HepG2 (cell line): ENCODE results near the gene GART. TPM values are rescaled to one million over a fixed set of nuclear protein-coding genes. Genes with fewer than 3 reads are reported as not detected.

ENCODE experiments used
- ATAD3A ChIP-seq: sonication (generic); formaldehyde crosslinking; IDR thresholded peaks from 2 replicates; pipeline ENCODE4 v1.4.0; 2020; ENCODE audit warnings: missing genetic modification reagents
- ATF7-NPFF ChIP-seq: sonication (generic); formaldehyde crosslinking; IDR thresholded peaks from 2 replicates; pipeline ENCODE4 v1.8.1; 2023; ENCODE audit warnings: mild to moderate bottlenecking, low read depth, missing genetic modification reagents, moderate library complexity
- ELK4 ChIP-seq: sonication (generic); formaldehyde crosslinking; IDR thresholded peaks from 2 replicates; pipeline ENCODE4 v1.9.0; 2021; ENCODE audit warnings: missing genetic modification reagents, borderline replicate concordance
- HNRNPLL ChIP-seq: fragments of 200-400 bp; formaldehyde crosslinking; IDR thresholded peaks from 2 replicates; pipeline ENCODE4 v1.6.1; 2017; ENCODE audit warnings: mild to moderate bottlenecking, low read depth, low read length; ENCODE audit not compliant: poor library complexity, severe bottlenecking
- KLF15 ChIP-seq: sonication (generic); formaldehyde crosslinking; IDR thresholded peaks from 2 replicates; pipeline ENCODE4 v1.8.1; 2023; ENCODE audit warnings: borderline replicate concordance, mild to moderate bottlenecking, inconsistent platforms, missing genetic modification reagents, mixed read lengths
- MBNL3 ChIP-seq: fragments of 250-450 bp; sonication (Bioruptor Pico); conservative IDR thresholded peaks from 2 replicates; pipeline ENCODE4 v1.8.0; 2022; ENCODE audit warnings: mild to moderate bottlenecking, inconsistent platforms
- MED8 ChIP-seq: sonication (generic); formaldehyde crosslinking; IDR thresholded peaks from 2 replicates; pipeline ENCODE4 v1.8.1; 2023; ENCODE audit warnings: mild to moderate bottlenecking, missing genetic modification reagents; ENCODE audit not compliant: insufficient replicate concordance
- MLLT10 ChIP-seq: sonication (generic); formaldehyde crosslinking; IDR thresholded peaks from 2 replicates; pipeline ENCODE4 v1.4.0; 2020; ENCODE audit warnings: missing genetic modification reagents
- MXI1 ChIP-seq: IDR thresholded peaks from 3 replicates; pipeline ENCODE4 v1.6.1; 2012; ENCODE audit warnings: low read depth, low read length, inconsistent platforms, borderline replicate concordance
- MYC ChIP-seq: sonication (generic); formaldehyde crosslinking; IDR thresholded peaks from 2 replicates; pipeline ENCODE4 v1.9.0; 2021; ENCODE audit warnings: missing genetic modification reagents, borderline replicate concordance
- PBX3 ChIP-seq: sonication (generic); formaldehyde crosslinking; IDR thresholded peaks from 2 replicates; pipeline ENCODE4 v1.8.1; 2023; ENCODE audit warnings: missing genetic modification reagents, inconsistent platforms, borderline replicate concordance
- RBAK ChIP-seq: sonication (generic); formaldehyde crosslinking; IDR thresholded peaks from 2 replicates; pipeline ENCODE4 v1.5.1; 2020; ENCODE audit warnings: mild to moderate bottlenecking, missing genetic modification reagents
- RBM39 ChIP-seq: fragments of 200-400 bp; formaldehyde crosslinking; IDR thresholded peaks from one replicate; pipeline ENCODE4 v1.6.1; 2018; ENCODE audit warnings: antibody characterized with exemption, mild to moderate bottlenecking, low read depth, low read length; ENCODE audit not compliant: poor library complexity, severe bottlenecking
- SAFB2 ChIP-seq: sonication (generic); formaldehyde crosslinking; IDR thresholded peaks from 2 replicates; pipeline ENCODE4 v1.5.1; 2020; ENCODE audit warnings: missing genetic modification reagents, low read depth, mild to moderate bottlenecking, borderline replicate concordance
- SRSF1 ChIP-seq: fragments of 200-400 bp; formaldehyde crosslinking; optimal IDR thresholded peaks from 2 replicates; pipeline ENCODE3; 2017; ENCODE audit warnings: mild to moderate bottlenecking, low read depth, low read length, moderate library complexity
- TCF7L2 ChIP-seq: IDR thresholded peaks from 2 replicates; pipeline ENCODE4 v1.6.1; 2011; ENCODE audit warnings: mild to moderate bottlenecking, low read depth, low read length, moderate library complexity
- ZFY ChIP-seq: sonication (generic); formaldehyde crosslinking; IDR thresholded peaks from 2 replicates; pipeline ENCODE4 v1.4.0; 2020; ENCODE audit warnings: missing genetic modification reagents
- ZNF264 ChIP-seq: sonication (generic); formaldehyde crosslinking; IDR thresholded peaks from 2 replicates; pipeline ENCODE4 v1.4.0; 2020; ENCODE audit warnings: missing genetic modification reagents
- ZNF326 ChIP-seq: sonication (generic); formaldehyde crosslinking; IDR thresholded peaks from 2 replicates; pipeline ENCODE4 v1.4.0; 2020; ENCODE audit warnings: missing genetic modification reagents, borderline replicate concordance
- ZNF687 ChIP-seq: sonication (generic); formaldehyde crosslinking; IDR thresholded peaks from 2 replicates; pipeline ENCODE4 v1.5.1; 2020; ENCODE audit warnings: mild to moderate bottlenecking, missing genetic modification reagents, moderate library complexity
- ZNF777 ChIP-seq: sonication (generic); formaldehyde crosslinking; IDR thresholded peaks from 2 replicates; pipeline ENCODE4 v1.4.0; 2020; ENCODE audit warnings: missing genetic modification reagents
- ZSCAN21 ChIP-seq: sonication (generic); formaldehyde crosslinking; IDR thresholded peaks from 2 replicates; pipeline ENCODE4 v1.8.0; 2022; ENCODE audit warnings: mild to moderate bottlenecking, missing genetic modification reagents, moderate library complexity, borderline replicate concordance
- ZSCAN25 ChIP-seq: sonication (generic); formaldehyde crosslinking; IDR thresholded peaks from 2 replicates; pipeline ENCODE4 v1.8.0; 2022; ENCODE audit warnings: mild to moderate bottlenecking, missing genetic modification reagents
- polyA plus RNA-seq, 8 experiments: library from polyadenylated mRNA; depleted of rRNA in 3 of 8; stranded (reverse) in 7 of 8; unstranded in 1 of 8; fragments of >200 nt; fragmentation: Illumina TruSeq in 4 of 8; extraction: Trizol in 4 of 8; gene quantifications; 2 replicates each; pipeline versions ENCODE4 v1.2.1 to v1.2.3, GENCODE V29; 2011 to 2016; ENCODE audit warnings: low read depth in 4 of 8, missing spikeins in 1 of 8, mixed read lengths in 1 of 8; ENCODE audit not compliant: insufficient read depth in 1 of 8
- total RNA-seq, 5 experiments: library from RNA; depleted of rRNA; stranded (reverse); fragments of >200 nt; fragmentation: Illumina TruSeq; extraction: Trizol; gene quantifications; 2 replicates each; pipeline ENCODE4 v1.2.3, GENCODE V29; 2016; ENCODE audit warnings: low read depth in 1 of 5

The GART gene
- total and polyA plus RNA-seq, 2 of the 13 experiments (the other 11 are each of a cell fraction or from before 2014, with no cell fraction given), result 17.9 to 109 TPM

GRCh38 chr21:33479679-33480480 is 62.0 kb downstream of the GART start, which contains the start of gene TMEM50B (continued):
- TF ChIP-seq MLLT10 (no peak), HNRNPLL (peak; percentile 84), SRSF1 (peak; percentile 37), ZNF326 (no peak), ZSCAN21 (peak; percentile 78), RBM39 (no peak), ELK4 (CRISPR knock-in tag) (no peak), ZSCAN25 (CRISPR knock-in tag) (peak; percentile 29; the same call in 1 of the 2 replicates), ATF7-NPFF (peak; percentile 37; the same call in 1 of the 2 replicates), KLF15 (CRISPR knock-in tag) (peak; percentile 55; the same call in 1 of the 2 replicates), ZNF264 (CRISPR knock-in tag) (peak; percentile 47; the same call in 1 of the 2 replicates), SAFB2 (no peak), TCF7L2 (no peak), ATAD3A (no peak), ZNF687 (CRISPR knock-in tag) (peak; percentile 75), ZFY (peak; percentile 92), ZNF777 (CRISPR knock-in tag) (peak; percentile 80), MYC (peak; percentile 29; the same call in 1 of the 2 replicates), MXI1 (peak; percentile 58; the same call in 1 of the 3 replicates), MED8 (CRISPR knock-in tag) (peak; percentile 4), RBAK (CRISPR knock-in tag) (no peak), MBNL3 (CRISPR knock-in tag) (no peak), PBX3 (CRISPR knock-in tag) (0 out of 2 replicates have a peak, but pooled peaks have one; percentile 27)
